GM19455 (cell line): ENCODE results near the gene HSPE1.
"Not testable (repeated sequence)": the region's sequence is repeated elsewhere in the genome, so short reads cannot be mapped to it uniquely, and the experiment has no call there.

Experiments
- ATAC-seq: cut with Tn5 transposase; IDR thresholded peaks from one replicate; pipeline ENCODE4 v1.9.1; 2021; ENCODE audit not compliant: unreplicated experiment

Gene HSPE1

DNA sequence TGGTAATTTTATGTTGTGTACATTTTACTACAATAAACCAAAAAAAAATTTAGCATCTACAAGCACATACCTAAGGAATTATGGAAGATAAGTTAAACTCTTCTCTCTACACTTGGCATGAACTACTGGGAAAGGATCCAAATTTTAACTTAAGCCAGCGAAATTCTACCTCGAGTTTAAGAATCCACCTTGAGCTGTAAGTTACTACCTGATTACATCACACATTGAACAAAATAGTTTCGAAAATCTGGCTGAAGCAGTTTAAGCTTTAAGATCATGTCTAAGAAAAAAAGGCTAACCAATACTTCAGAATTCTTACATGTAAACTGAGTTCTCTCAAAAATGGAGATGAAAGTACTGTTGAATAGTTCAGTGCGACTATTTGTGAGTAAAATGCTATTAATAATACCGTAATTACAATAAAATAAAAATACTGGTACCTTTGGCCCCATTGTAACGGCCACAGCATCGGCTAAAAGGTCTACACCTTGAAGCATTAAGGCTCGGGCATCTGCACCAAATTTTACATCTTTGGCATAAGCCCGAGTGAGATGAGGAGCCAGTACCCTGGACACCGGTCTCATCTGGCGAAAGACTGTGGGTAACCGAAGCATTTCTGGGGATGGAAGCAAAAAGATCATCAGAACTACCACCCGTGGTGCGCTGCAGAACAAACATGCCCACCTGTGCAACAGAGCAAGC is 1.8 kb upstream of the HSPE1 start:
- ATAC-seq = no peak

DNA sequence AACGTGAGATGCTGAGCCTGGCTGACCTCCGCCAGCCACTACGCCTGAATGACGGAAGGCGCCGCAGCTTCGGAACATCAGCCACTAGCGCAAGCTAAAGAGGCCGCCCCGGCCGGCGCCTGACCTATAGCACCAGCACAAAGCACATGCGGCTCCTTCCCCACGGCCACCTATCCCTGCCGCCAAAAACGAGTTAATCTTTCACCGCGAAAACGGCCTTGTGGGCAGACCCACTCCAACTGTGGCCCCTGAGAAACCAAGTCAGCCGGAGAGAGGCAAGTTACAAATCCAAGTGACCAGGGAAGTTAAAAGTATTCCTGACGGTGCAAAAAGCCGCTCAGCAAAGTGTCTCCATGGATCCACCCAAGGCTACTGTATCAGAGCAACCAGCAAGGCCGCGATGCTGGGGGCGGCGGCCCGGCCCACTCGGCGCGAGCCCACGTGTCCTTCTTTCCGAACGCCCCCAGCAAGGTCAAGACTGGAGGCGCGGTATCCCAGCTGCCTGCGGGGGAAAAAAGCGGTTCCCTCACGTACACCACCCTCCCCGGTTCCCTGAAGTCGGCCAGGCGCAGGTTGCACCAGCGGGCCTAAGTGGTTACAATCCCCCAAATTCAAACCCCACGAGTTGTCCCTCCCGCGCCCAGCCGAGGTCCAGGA is 1.1 kb upstream of the HSPE1 start:
- ATAC-seq = peak; percentile 12

DNA sequence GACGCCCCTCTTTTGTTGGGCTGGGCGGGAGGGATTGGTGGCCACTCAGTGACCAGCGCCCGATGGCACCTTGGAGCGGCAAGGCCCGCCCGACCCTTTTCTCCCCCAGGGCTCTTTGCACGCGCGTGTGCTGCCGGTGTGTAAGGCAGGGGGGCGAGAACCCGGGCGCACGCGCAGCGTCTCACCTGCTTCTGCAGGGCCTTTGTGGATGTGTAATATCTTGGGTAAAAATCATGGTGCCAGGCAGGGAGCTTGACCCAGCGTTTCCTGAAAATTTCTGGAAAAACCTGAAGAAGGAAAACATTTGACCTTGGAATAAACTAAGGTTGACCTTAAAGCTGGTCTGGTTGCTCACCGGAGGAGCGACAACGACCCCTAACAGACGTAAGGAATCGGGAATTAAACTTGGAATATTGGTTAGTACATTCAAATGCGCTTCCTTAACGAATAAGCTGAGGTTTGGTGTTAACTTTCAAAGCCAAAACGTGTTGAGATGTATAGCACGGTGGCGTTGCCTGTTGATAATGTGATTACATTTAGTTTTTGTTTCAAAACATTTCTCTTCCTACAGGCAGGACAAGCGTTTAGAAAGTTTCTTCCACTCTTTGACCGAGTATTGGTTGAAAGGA is 438 bp downstream of the HSPE1 start:
- peak; percentile 15 for ATAC-seq

DNA sequence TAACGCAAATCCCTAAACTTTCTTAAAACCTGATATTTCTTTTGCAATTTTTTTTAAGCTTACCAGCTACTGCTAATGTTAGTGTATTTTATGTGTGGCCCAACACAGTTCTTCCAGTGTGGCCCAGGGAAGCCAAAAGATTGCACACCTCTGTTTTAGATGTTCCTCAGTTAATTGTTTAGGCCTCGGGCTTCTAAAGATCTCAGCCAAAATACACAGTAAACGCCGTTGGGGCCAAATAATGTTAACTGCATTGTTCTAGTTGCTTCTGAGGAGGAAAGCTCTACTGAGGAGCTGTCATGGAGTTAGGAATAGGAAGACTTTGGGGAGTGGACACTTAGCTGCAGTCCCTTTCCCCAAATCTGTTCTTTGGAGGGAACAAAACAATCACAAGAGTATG is 2.0 kb downstream of the HSPE1 start:
- no peak for ATAC-seq

DNA sequence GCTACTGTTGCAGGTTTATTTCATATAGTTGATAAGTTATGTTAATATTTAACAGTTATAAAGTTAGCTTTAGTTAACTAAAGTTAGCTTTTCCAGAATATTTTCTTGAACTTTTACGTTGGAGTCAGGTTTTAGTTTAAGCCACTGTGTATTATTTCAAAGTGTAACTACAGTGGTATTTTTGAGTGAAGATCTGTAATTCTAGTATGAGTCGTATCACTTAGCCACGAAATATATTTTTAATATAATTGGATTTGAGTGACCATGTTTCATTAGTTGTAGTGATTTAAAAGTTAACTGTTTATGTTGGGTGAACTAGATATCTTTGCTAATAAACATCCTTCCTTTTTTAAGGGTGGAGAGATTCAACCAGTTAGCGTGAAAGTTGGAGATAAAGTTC is 2.5 kb downstream of the HSPE1 start:
- no peak for ATAC-seq

DNA sequence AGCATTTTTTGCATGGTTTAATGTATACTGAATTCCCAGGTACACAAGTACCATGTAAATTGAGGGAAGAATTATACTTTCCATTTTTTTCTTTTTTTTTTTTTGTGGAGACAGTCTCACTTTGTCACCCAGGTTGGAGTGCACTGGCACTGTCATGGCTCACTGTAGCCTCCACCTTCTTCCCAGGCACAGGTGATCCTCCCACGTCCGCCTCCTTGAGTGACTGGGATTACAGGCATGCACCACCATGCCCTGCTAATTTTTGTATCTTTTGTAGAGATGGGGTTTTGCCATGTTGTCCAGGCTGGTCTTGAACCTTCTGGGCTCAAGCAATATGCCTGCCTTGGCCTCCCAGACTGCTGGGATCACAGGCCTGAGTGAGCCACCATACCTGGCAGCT is 3.8 kb downstream of the HSPE1 start:
- ATAC-seq = no peak

DNA sequence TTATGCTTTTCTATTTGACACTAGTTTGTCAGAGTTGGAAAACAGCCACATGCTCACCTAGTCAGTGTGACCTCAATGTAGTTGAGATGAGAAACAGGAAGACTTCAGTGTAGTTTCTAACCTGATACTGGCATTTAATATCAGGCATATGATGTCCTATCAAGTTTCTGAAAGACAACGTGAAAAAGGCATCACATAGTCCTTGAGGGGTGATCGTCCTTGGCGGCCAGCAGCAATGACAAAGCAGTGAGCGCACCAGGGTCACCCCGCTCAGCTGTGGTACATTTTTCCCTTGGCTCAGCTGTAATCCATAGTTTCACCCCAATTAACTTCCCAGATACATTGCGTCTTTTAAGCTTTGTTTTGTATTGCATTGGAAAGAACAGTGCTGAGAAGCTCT is 4.3 kb downstream of the HSPE1 start:
- ATAC-seq = no peak

DNA sequence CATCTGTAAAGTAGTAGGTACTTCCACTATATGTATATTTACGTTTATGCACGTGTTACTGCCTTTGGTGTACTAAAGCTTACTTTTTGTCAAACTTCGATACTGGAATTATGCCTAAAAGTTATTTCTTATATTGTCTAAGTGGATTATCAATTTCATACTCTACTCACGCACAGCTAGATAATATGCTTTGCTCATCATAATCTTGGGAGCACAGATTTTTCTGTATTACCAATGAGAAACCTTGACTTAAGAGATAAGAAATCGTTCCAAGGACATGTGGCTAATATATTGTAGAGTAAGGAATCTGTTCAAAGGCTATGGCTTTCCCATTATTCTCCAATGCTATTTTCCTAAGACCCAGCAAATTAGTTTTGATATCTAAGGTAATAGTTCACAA is 6.5 kb downstream of the HSPE1 start:
- ATAC-seq = no peak

DNA sequence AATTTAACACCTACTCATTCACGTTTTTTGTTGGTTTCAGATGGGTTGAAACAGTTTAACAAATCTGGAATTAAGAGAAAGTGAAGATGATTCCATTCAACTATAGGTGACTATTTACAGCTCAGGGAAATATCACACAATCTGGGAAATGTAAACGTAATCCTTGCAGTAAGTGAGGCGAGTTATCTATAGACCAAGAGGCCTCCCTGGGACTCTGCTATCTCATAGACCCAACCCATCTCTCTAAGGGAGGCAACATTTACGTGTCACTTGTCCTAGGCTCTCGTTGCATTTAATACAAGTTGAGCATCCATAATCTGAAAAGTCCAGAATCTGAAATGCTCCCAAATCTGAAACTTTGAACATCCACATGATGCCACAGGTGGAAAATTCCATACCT is 13.7 kb downstream of the HSPE1 start:
- ATAC-seq = no peak

DNA sequence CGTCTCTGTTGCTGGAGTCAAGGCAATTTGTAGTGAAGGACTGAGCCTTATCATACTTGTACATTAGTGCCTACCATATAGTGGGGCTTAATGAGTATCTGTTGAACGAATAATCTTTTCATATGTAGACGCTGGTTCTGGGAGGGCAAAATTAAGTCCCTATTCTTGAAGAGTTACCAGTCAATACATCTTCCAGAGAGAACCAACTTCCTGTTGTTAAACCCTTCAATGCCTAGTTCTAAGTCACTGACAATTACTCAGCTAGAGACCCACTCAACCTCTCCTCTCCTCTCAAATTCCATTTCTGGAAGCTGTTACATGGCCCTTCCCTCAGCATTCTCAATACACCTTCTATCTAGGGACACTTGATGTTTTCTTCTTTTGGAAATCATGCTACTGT is 14.6 kb downstream of the HSPE1 start:
- no peak for ATAC-seq

DNA sequence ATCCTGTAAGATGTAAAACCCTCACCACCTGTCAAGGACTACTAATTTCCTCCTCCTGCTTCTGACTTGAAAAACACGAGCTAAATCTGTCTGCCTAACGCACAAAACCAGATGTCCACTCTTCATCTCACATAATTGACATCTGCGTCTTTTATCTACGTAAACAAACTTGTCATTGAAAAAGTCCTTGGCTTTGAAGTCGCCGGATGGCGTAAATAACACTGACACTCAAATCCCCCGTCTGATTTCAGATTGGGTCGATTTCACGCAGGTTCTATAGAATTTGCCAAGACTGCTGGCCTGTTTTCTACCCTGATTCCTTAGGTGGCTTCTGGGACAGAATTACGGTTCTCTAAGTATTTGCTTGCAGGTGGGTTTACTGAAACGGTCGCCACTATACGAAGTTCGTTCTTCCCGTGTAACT is 15.1 kb downstream of the HSPE1 start:
- peak; percentile 2 for ATAC-seq

DNA sequence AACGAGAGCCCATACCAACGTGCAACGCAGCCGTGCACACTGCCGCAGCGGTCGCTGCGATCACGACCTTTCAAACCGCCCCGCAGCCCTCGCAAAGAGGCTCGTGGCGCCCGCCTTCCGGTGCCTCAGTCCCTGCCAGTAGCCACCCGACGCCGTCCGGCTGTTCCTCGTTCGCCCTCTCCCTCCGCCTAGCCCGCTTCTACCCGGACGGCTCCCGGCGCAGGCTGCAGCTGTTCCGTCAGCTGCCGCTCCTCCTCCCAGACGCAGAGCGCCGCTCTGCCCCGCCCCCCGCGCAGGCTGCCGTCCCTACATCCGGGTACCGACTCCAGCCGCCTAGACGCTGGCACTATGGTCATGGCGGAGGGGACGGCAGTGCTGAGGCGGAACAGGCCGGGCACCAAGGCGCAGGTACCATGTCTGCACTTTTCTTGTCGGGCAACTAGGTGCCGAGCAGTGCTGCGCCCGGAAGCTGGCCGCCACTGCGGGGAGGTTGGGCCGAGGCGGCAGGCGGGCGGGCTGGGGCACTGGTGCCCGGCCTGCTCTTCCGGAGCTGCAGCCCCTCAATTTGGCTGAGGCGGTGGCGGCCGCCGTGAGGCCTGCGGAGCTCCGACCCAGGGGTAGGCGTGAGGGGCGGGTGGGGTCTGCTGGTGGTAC is 15.7 kb downstream of the HSPE1 start, which contains the start of gene MOB4:
Gene MOB4, plus strand, starts transcription at position 328 of the 654 bp plus-strand sequence. Its CDS starts 21 bp downstream, at position 349.
- peak; percentile 93 for ATAC-seq

DNA sequence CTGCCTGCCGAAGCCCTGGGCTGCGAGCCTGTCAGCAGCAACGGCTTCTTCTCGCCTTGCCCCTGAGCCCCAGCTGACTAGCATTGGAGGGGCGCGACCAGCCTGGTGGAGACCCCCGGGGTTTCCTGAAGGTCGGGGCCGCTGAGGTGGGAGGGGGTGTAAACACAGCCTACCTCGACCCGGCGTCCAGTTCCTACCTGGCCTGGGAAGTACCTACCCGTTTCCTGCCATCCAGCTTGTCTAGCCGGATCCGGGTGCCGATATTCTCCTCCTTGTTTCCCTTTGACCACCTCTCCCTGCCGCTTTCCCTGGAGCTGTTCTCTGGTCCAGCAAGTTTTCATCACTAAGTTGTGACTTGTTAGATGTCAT is 16.2 kb downstream of the HSPE1 start:
- no peak for ATAC-seq

DNA sequence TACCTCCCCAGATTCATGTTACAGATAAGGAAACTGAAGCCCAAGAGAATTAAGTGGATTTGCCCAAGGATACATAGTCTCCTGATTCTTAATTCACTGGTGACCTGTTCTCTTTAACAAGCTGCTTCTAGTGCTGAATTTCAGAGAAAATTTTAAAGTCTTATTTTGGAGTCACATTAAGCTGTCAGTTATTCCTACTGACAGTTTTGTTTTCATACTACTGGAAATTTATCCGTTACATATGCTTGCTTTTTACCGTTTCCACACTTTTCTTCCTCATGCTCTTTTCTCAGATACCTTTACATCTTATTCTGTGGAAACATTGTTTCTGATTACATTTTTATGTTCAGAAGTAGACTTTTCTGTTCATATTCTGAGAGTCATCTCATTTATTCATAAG is 17.0 kb downstream of the HSPE1 start:
- no peak for ATAC-seq

DNA sequence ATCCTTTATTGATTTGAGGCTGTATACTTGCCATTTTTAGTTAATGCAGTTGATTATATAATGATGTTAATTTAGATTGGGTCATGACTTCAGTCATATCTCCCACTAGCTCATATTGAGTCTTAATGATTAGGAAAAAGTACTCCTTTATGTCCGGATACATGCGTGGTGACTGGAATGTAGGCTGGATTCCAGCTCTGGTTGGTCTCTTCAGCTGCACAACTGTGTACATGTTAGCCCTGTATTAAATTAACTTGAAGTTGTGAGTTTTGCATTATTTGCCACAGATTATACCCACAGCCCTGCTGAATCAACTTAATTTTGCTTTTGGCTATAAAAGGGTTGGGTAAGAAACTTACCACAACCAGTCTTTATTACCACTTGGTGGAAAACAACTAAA is 38.2 kb downstream of the HSPE1 start:
- ATAC-seq = no peak

DNA sequence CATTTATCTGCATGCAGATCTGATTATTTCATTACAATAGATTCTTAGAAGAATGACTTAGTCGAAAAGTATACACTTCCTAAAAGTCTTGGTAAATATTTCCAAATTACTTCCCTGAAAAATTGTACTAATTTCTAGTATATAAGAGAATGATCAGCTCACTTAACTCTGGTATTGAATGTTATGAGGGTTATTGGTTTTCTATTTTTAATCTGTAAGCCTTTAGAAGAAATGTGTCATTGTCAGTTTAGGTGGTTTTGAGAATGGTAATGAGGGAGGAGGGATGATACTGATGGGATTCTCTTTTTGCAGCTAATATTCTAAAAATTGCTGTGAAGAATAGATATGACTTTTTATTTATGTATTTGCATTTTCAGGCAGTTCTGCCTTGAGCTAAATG is 39.6 kb downstream of the HSPE1 start:
- no peak for ATAC-seq

DNA sequence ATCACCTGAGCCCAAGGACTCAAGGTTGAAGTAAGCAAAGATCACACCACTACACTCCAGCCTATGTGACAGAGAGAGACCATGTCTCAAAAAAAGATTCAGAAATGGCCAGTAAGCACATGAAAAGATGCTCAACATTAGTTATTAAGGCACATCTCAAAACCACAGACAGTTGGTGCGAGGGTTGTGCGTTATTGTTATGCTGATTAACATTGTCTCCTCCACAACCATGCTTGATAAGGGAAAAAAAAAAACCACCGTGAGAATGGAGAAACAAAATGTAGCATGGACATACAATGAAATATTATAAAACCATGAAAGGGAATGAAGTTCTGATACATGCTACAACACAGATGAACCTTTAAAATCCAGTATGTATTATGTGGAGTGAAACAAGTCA is 43.0 kb downstream of the HSPE1 start:
- ATAC-seq = no peak

DNA sequence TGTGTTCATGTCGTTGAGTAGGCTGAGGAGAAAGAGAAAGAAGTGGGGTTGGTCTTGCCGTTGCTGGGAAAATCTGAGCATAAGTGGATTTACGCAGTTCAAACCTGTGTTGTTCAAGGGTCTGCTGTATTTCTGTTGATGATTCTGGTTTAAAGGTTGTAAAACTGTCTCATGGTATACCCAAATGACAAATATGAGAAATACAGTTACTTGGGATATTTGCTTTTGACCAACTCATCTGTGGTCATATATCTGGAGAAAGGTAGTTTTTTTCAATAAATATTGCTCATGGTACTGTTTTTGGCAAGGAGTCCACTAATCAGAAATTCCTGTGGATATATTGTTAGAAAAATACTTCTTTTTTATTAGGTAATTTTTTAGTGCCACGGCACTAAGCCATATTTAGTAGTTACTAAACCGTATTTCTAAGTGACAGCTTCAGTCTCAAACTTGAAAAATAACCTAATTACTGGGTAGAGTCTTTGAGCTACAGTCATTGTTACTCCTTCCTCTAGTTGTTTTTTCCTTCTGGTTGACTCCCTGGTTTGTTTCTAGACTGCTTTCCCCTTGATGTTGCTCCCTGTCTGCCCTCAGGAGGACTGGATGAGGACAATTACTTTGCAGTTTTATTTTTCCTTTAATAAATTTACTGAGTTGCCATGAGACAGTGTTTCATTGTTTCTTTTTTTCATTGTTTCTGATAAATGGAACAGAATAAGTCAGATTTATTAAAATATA is 47.2 kb downstream of the HSPE1 start:
- no peak for ATAC-seq

DNA sequence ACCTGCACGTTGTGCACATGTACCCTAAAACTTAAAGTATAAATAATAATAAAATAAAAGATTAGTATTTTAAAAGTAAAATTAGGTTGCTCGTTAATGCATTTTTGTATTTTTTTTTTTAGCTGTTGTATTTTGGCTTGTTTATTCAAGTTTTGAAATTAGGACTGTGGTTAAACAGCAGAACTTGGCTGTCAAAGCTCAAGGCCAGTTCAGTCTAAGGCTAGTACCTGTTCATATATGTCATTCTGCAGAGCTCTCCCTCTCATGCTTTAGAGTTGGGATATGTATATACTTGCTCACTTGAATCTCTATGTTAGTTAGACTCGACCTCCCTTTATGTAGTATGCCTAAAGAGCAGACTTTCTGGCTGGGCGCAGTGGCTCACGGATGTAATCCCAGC is 48.4 kb downstream of the HSPE1 start:
- ATAC-seq = no peak

DNA sequence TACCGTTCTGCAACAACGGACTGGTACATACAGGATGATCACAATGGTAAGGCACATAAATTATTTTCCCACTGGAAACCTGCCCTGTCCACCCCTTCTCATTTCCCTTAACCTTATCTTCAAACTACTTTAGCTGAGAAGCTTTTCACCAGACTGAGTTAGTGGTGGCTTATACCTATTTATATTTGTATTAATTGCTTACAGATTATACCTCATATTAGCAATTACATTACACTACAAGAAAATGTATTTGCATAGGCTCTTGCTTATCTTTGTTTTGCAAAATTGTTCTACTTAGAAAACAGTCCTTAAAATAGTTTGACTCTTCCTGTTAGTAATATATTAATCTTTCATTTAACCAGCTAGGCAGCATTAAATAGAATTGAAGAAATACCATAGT is 51.1 kb downstream of the HSPE1 start:
- not testable (repeated sequence) for ATAC-seq
